Esophagus (tissue), 2 donors: ENCODE results near the gene PRPF31. TPM values are rescaled to one million over a fixed set of nuclear protein-coding genes. Genes with fewer than 3 reads are reported as not detected.
A peak's percentile ranks its signal among the peaks of the same experiment; 100 is the strongest.

ENCODE experiments used
- H3K27ac ChIP-seq, 2 donors: one replicate each; pipeline ENCODE4 v1.5.1; 2013; ENCODE audit warnings: low read depth in 2 of 2, mild to moderate bottlenecking in 2 of 2, inconsistent platforms in 1 of 2, low read length in 1 of 2, moderate library complexity in 1 of 2
- H3K27me3 ChIP-seq, 2 donors: one replicate each; pipeline ENCODE4 v1.6.1; 2013; ENCODE audit warnings: low read length in 2 of 2, control low read depth in 1 of 2, mild to moderate bottlenecking in 1 of 2; ENCODE audit not compliant: insufficient read depth in 2 of 2, control insufficient read depth in 1 of 2
- H3K36me3 ChIP-seq, 2 donors: one replicate each; pipeline ENCODE4 v1.6.1; 2013; ENCODE audit warnings: low read length in 1 of 2; ENCODE audit not compliant: control insufficient read depth in 2 of 2, insufficient read depth in 2 of 2
- H3K4me1 ChIP-seq, 2 donors: one replicate each; pipeline ENCODE4 v1.6.1; 2013; ENCODE audit warnings: low read length in 1 of 2; ENCODE audit not compliant: control insufficient read depth in 2 of 2, insufficient read depth in 2 of 2
- H3K4me3 ChIP-seq, 2 donors: one replicate each; pipeline ENCODE4 v1.5.1; 2013; ENCODE audit warnings: low read length in 2 of 2, mild to moderate bottlenecking in 2 of 2, low read depth in 1 of 2, moderate library complexity in 1 of 2
- H3K9me3 ChIP-seq, 2 donors: one replicate each; pipeline ENCODE4 v1.6.1; 2013; ENCODE audit warnings: mild to moderate bottlenecking in 2 of 2, low read depth in 1 of 2, low read length in 1 of 2, moderate library complexity in 1 of 2; ENCODE audit not compliant: control insufficient read depth in 2 of 2, insufficient read depth in 1 of 2
- WGBS, 2 donors: extraction: QIAGEN DNeasy Blood & Tissue Kit; methylation state at CpG; one replicate each; pipeline ENCODE4 v1.1.7; 2013; 5-methylcytosine and 5-hydroxymethylcytosine counted together
- polyA plus RNA-seq, 2 donors: library from polyadenylated mRNA; stranded (reverse); fragments of 200-250 nt; gene quantifications; one replicate each; pipeline ENCODE4 v1.2.3, GENCODE V29; 2013
- donor health status: healthy with polysubstance abuse.
- donor health status: Bipolar disorder and iron deficiency.

PRPF31 gene
- polyA plus RNA-seq = 10 to 100 TPM; 38.9 to 44.3 TPM

GRCh38 chr19:54115109-54116063 lies at the start of gene PRPF31, which contains the start of gene TFPT:
PRPF31 (plus strand) TSS chr19:54115754; CDS start chr19:54118279, 2,525 bp downstream.
TFPT (minus strand) TSS chr19:54115657; CDS start chr19:54115269, 388 bp downstream.
- 0 to 1% methylated on average over 60 of the region's 60 CpGs for WGBS, 2 donors
- Histone ChIP-seq H3K27ac (peak within 1 kb of the TSS; percentile 92 to 98), H3K4me3 (peak within 1 kb of the TSS; percentile 73 to 90), H3K36me3 (peaks cover 0 to 20% of the 10 kb centered on the region in 2 donors), H3K4me1 (peaks cover 7 to 14% of the 10 kb centered on the region in 2 donors), H3K27me3 (no peaks in the 10 kb centered on the region), H3K9me3 (no peaks in the 10 kb centered on the region)

DNA sequence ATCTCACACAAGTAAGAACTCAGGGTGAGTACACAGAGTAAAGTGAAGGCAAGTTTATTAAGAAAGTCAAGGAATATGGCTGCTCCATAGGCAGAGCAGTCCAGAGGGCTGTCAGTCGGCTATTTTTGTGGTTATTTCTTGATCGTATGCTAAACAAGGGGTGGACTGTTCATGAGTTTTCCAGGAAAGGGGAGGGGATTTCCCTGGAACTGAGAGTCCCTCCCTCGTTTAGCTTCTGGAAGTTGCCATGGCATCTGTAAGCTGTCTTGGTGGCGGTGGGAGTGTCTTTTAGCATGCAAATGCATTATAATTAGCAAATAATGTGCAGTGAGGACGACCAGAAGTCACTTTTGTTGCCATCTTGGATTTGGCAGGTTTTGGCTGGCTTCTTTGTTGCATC lies 46.1 kb upstream of the PRPF31 start:
- Histone ChIP-seq H3K4me1 (no peaks in the 10 kb centered on the region), H3K9me3 (peaks cover 5 to 7% of the 10 kb centered on the region in 2 donors), H3K4me3 (no peak overlapping the region), H3K27ac (no peak overlapping the region), H3K36me3 (no peaks in the 10 kb centered on the region), H3K27me3 (no peaks in the 10 kb centered on the region)
- WGBS, 2 donors = 60 to 61% methylated on average over 5 of the region's 5 CpGs

DNA sequence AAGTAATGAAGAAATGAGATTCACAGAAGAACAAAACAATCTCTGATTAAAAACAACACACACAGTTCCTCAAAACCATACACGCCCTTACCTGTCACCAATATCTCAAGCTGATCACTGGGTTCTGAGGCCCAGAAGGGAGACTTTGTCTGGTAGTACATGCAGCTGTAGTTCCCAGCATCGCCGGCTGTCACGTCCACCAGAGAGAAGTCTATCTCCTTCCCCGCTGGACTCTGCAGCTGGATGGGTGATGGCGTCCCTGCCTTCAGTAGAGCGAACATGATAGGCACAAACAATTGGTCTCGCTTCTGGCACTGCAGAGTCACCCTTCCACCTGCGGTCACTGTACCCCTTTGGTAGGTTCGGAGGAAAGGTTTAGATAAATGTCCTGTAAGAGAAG lies 41.7 kb upstream of the PRPF31 start:
- H3K27me3 ChIP-seq = no peaks in the 10 kb centered on the region
- H3K4me3 ChIP-seq = no peak overlapping the region
- H3K9me3 ChIP-seq = peaks cover 5 to 9% of the 10 kb centered on the region in 2 donors
- H3K36me3 ChIP-seq = no peaks in the 10 kb centered on the region
- no peak overlapping the region for H3K27ac ChIP-seq
- WGBS, 2 donors = 85 to 87% methylated on average over 10 of the region's 10 CpGs
- H3K4me1 ChIP-seq = no peaks in the 10 kb centered on the region

- no peak overlapping the region for H3K4me3 ChIP-seq
- H3K27me3 ChIP-seq = no peaks in the 10 kb centered on the region
- H3K9me3 ChIP-seq = peaks cover 0 to 5% of the 10 kb centered on the region in 2 donors
- H3K36me3 ChIP-seq = no peaks in the 10 kb centered on the region
- no peak overlapping the region for H3K27ac ChIP-seq
- no peaks in the 10 kb centered on the region for H3K4me1 ChIP-seq
- WGBS, 2 donors = 69% methylated on average over 9 of the region's 9 CpGs
These were observed 40.7 kb upstream of the PRPF31 start for GRCh38 chr19:54074851-54075250.

DNA sequence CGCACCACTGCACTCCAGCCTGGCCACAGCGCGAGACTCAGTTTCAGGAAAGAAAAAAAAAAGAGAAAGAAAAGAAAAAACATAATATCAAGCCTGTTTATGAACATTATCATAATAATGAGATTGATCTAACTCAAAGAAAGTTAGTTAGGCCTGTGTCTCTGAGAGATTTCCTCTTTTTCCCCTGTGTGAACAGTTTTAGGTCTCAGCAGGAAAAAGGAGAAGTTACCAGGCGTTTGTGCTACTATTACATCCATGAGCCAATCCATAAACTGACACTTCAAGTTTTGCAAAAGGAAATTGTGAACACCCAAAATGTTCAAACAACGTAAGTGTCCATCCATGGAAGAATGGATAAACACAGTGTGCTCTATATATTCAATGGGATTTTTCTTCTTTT lies 38.2 kb upstream of the PRPF31 start:
- H3K27me3 ChIP-seq = no peaks in the 10 kb centered on the region
- no peak overlapping the region for H3K27ac ChIP-seq
- 68 to 70% methylated on average over 5 of the region's 5 CpGs for WGBS, 2 donors
- no peak overlapping the region for H3K4me3 ChIP-seq
- H3K9me3 ChIP-seq = peaks cover 2 to 9% of the 10 kb centered on the region in 2 donors
- no peaks in the 10 kb centered on the region for H3K36me3 ChIP-seq
- H3K4me1 ChIP-seq = no peaks in the 10 kb centered on the region

DNA sequence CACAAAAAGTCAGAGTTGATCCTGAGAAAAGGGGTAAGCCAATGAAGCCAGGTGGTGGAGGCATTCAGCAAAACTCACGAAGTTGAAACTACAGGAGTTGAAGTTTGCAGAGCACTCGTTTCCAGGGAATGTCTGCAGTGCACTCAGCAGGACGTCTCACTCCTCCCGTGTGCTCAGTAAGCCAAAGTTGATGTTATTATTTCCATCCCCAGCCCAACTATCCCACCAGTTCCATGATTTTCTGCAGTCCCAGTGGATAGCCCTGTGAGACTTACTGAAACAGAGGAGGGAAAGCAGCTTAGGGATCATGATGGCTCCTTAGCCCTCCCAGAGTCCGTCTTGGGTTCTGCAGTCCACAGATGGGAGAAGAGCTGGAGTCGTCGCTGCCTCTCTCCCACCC lies 34.5 kb upstream of the PRPF31 start, which contains the start of gene TARM1:
Gene TARM1, minus strand, starts transcription at position 334 of the 400 bp plus-strand sequence. Its CDS starts 25 bp downstream, at position 309.
- Histone ChIP-seq H3K4me1 (no peaks in the 10 kb centered on the region), H3K9me3 (peaks cover 2 to 9% of the 10 kb centered on the region in 2 donors), H3K4me3 (no peak within 1 kb of the TSS), H3K27me3 (no peaks in the 10 kb centered on the region), H3K36me3 (no peaks in the 10 kb centered on the region), H3K27ac (no peak within 1 kb of the TSS)
- WGBS, 2 donors = 81 to 84% methylated on average over 7 of the region's 7 CpGs

DNA sequence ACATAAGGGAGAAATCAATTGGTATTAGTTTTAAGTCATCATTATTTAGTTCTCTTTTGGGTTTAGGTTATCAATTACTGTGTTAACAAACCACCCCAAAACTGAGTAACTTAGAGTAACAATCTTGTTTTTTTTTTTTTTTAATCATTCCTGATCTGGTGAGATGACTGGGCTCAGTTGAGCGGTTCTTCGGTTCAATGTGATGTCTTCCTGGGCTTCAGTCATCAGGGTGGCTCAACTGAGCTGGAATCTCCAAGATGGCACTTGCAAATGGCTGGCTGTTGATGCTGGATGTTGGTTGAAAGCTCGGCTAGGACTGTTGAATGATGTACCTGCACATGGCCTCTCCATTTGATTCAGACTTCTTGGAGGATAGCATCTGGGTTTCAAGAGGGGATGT lies 31.1 kb upstream of the PRPF31 start:
- Histone ChIP-seq H3K27me3 (no peaks in the 10 kb centered on the region), H3K9me3 (peaks cover 2 to 9% of the 10 kb centered on the region in 2 donors), H3K4me3 (no peak overlapping the region), H3K4me1 (no peaks in the 10 kb centered on the region), H3K27ac (no peak overlapping the region), H3K36me3 (no peaks in the 10 kb centered on the region)
- WGBS, 2 donors = 81 to 92% methylated on average over 3 of the region's 3 CpGs

DNA sequence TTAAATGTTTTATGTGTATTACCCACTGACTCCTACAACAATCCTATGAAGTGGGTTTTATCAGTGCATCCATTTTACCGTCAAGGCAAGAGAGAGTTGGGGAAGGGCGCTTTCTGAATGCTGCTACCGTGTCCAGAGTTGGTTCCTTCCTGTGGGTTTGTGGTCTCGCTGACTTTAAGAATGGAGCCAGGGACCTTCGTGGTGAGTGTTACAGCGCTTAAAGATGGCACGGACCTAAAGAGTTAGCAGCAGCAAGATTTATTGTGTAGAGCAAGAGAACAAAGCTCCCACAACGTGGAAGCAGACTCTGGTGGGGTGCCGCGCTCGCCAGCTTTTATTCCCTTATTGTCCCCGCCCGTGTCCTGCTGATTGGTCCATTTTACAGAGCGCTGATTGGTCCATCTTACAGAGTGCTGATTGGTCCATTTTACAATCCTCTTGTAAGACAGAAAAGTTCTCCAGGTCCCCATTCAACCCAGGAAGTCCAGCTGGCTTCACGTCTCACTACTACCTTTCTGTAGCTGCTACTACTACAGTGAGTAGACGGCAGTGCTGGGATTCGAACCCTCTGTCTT lies 21.0 kb upstream of the PRPF31 start:
- 82 to 84% methylated on average over 17 of the region's 17 CpGs for WGBS, 2 donors

DNA sequence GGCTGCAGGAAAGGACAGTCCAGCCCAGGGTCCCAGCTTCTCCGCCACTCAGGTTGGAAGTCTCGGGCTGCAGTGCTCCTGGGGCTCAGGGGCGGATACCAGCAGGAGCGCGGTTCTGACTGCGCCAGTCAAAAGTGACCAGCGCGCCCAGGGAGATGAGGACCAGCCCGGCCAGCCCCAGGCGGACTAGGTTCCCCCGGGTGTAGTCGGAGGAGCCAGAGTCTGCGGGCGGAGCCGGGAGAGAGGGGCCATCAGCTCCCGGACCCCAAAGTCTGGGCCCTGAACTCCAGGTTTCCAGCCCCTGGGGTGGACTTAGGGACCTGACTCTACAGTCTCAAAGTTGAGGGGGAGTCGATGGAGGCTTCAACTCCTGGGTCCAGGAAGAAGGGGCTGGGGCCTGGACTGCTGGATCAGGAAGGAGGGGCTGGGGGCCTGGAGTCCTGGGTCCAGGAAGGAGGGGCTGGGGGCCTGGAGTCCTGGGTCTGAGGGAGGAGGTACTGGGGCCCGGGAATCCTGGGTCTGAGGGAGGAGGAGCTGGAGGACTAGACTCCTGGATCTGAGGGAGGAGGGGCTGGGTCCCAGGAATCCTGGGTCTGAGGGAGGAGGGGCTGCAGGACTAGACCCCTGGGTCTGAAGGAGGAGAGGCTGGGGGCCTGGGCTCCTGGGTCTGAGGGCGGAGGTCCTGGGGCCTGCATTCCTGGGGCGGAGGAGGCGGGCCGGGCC lies 20.3 kb upstream of the PRPF31 start:
- Histone ChIP-seq H3K27me3 (no peaks in the 10 kb centered on the region), H3K36me3 (no peaks in the 10 kb centered on the region), H3K4me3 (peak overlapping the region; percentile 27 to 46), H3K4me1 (peaks cover 0 to 6% of the 10 kb centered on the region in 2 donors), H3K9me3 (no peaks in the 10 kb centered on the region), H3K27ac (no peak overlapping the region)
- whole genome bisulfite sequencing, 2 donors = 73 to 74% methylated on average over 22 of the region's 22 CpGs

More for the DNA sequence above, 21.0 kb upstream of the PRPF31 start:
- Histone ChIP-seq H3K36me3 (no peaks in the 10 kb centered on the region), H3K4me1 (peaks cover 0 to 6% of the 10 kb centered on the region in 2 donors), H3K9me3 (no peaks in the 10 kb centered on the region), H3K4me3 (no peak overlapping the region), H3K27ac (no peak overlapping the region), H3K27me3 (no peaks in the 10 kb centered on the region)
